ENCODE results near the gene TRPC6.
"Not testable (repeated sequence)": the region's sequence is repeated elsewhere in the genome, so short reads cannot be mapped to it uniquely, and the experiment has no call there.

The TRPC6 gene

GRCh38 chr11:101446238-101446637, 137.6 kb downstream of the TRPC6 start:
- no peak for DNase-seq

DNA sequence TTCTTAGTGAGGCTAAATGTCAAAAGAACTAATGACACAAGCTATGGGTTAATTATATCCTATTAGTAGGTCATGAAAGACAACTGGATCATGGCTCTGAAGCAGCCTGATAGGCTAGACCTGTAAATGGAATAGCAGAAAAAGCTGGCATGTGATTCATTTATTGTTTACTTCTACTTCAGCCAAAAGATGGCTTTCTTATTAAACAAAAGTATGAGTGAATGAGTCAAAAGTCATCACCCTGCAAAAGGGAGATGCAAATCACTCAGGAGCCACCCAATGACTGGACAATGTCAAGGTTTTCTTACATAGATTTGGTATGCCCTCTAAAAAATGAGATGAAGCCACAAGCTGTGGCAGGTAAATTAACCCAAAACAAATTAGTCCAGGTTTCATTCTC, 138.0 kb downstream of the TRPC6 start:
- no peak for DNase-seq

- DNase-seq: no peak
Observed at GRCh38 chr11:101444851-101445250, 139.0 kb downstream of the TRPC6 start.

GRCh38 chr11:101444164-101444563, 139.6 kb downstream of the TRPC6 start:
- DNase-seq: no peak

- no peak for DNase-seq
Observed at GRCh38 chr11:101442936-101443521, 140.8 kb downstream of the TRPC6 start.

DNA sequence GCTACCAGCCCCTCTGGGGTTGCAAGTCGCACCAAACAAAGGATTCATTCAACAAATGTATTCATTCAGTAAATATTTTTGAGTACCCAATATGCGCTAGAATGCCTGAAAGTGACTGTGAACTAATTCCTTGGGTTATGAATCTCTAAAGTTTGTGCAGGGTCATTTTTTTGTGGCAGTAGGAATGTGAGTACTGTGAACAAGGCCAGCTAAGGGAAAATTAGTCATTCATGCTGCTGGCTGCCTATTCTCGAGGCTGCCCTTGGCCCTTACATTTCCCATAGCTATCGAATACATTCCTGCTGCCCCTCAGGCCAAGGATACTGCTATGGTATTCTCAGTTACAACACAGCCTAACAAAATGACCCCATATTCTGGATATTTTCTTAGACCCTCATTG, 141.6 kb downstream of the TRPC6 start:
- no peak for DNase-seq

GRCh38 chr11:101441747-101442146, 142.1 kb downstream of the TRPC6 start:
- no peak for DNase-seq

DNA sequence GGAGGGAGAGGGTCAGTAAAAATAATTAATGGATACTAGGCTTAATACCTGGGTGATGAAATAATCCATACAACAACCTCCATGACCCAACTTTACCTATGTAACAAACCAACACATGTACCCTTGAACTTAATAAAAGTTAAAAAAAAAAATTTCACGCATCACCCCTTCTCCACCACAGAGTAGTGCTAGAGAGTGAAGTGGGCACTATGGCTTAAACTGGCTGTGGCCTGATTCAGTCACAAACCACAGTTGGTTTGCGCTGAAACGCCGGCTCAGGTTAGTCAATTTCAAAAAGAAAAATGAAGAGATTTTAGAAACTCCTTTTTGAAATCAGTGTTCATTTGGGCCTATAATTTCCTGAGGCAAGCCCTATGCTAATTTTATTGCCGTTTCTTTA, 144.3 kb downstream of the TRPC6 start:
- DNase-seq: no peak

DNA sequence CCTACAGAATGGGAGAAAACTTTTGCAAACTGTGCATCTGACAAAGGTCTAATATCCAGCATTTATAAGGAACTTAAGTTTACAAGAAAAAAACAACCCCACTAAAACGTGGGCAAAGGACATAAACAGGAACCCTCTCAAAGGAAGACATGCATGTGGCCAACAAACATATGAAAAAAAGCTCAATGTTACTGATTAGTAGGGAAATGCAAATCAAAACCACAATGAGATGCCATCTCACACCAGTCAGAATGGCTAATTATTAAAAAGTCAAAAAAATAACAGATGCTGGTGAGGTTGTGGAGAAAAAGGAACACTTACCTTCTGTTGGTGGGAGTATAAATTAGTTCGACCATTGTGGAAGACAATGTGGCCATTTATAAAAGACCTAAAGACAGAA, 145.1 kb downstream of the TRPC6 start:
- not testable (repeated sequence) for DNase-seq

GRCh38 chr11:101438126-101438525, 145.7 kb downstream of the TRPC6 start:
- DNase-seq: no peak

DNA sequence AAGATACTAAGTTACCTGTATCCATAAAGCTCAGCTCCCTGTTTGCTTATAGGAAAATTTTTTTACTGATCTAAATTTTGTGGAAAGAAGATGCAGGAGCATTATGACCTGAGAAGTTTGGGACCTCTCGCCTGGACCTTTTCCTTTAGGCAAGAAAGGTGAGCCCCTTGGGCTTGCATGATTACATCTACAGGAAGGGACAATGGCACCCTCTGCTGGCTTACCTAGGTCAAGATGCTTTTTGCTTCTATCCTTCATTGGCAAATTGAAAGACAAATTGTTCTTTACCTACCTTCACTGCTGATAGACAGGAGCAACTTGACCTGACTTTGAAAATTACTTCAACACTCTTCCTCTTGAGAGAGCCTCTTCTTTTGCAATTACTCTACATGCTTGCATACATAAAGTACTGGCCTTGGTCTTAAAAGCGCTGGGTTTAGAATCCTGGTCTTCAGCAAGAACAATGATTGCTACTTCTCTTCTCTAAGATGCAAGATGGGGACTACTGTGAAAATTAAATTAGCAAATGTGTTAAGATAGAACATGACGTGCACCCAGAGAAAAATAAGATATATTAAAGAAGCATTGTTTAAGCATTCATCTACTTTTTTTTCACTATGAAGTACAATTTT, 147.2 kb downstream of the TRPC6 start:
- no peak for DNase-seq

GRCh38 chr11:101435408-101435973, 148.3 kb downstream of the TRPC6 start:
- DNase-seq: no peak

DNA sequence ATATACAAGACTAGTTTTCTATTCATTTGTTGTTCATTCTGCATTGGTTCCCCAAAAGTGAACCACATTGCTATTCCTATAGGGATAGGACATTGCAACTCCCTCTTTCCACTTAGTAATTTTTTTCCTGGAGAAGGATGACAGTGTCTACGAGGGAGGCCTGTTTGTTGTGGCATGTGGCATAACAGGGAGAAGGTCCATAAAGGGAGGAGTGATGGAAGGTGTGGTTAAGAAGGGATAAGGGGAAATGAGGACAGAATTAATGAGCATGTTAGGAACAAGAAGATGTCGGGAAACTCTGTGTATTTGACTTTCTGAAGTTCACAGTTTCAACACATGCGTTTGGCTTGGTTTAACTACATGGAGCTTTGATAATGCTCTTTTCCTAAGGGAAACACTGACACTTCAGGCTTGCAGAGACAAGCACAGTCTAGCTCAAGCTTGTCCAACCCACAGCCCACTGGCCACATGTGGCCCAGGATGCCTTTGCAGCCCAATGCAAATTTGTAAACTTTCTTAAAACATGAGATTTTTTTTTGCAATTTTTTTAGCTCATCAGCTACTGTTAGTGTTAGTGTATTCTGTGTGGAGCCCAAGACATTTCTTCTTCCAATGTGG, 149.7 kb downstream of the TRPC6 start:
- DNase-seq: no peak

GRCh38 chr11:101433151-101433550, 150.7 kb downstream of the TRPC6 start:
- no peak for DNase-seq

GRCh38 chr11:101429703-101430540, 153.9 kb downstream of the TRPC6 start:
- no peak for DNase-seq

- DNase-seq: no peak
Observed at GRCh38 chr11:101428918-101429317, 154.9 kb downstream of the TRPC6 start.

DNA sequence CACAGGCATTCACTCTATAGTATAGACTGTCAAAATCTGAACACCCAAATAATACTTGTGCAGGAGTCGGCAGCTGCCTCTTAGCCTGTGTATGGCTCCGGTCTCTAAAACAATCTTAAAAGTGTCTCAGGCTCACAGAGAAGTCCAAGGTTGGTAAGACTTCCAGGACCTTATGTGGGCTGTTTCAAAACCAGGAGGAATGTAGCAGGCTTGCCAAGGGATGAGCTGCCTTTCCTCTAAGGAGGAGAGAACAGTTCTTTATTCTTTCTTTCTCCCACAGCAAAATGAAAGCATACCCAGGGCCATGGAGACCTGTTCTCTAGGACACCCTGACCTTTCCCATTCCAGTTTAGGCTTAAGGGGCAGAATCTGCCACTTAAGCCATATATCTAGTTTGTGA, 176.5 kb downstream of the TRPC6 start:
- DNase-seq: no peak

Measured in activated effector memory CD4-positive, alpha-beta T cell treated with anti-CD3 and anti-CD28 coated beads, Interleukin-2, amount 50 U/mL, for 16 hours (primary cell).